DMS53 (cell line): Measurements from ENCODE around the gene SEC14L1.

ENCODE experiments used
- DNase-seq: peaks from one replicate; lab custom pipeline; 2025; lab: John Stamatoyannopoulos, UW

The SEC14L1 gene

GRCh38 chr17:77264617-77265230 is 124.0 kb downstream of the SEC14L1 start:
- no peak for DNase-seq

GRCh38 chr17:77266213-77266612 is 125.4 kb downstream of the SEC14L1 start:
- no peak for DNase-seq
